NCI-H1092 (cell line): ENCODE data around the gene SERPINB5.
A peak's percentile ranks its signal among the peaks of the same experiment; 100 is the strongest.
"Not testable (repeated sequence)": the region's sequence is repeated elsewhere in the genome, so short reads cannot be mapped to it uniquely, and the experiment has no call there.

Experiments used
- DNase-seq: peaks from one replicate; lab custom pipeline; 2025; lab: John Stamatoyannopoulos, UW

Gene SERPINB5, protein sequence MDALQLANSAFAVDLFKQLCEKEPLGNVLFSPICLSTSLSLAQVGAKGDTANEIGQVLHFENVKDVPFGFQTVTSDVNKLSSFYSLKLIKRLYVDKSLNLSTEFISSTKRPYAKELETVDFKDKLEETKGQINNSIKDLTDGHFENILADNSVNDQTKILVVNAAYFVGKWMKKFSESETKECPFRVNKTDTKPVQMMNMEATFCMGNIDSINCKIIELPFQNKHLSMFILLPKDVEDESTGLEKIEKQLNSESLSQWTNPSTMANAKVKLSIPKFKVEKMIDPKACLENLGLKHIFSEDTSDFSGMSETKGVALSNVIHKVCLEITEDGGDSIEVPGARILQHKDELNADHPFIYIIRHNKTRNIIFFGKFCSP

GRCh38 chr18:63476668-63477067 lies at the start of gene SERPINB5:
TSS of gene SERPINB5 (plus strand) at chr18:63476958. CDS start at chr18:63484429, 7,471 bp downstream.
- no peak for DNase-seq

- DNase-seq, result no peak
Observed at GRCh38 chr18:63427558-63427957, 49.2 kb upstream of the SERPINB5 start.

GRCh38 chr18:63430526-63430925 lies 46.2 kb upstream of the SERPINB5 start:
- no peak for DNase-seq

- DNase-seq, result no peak
Observed at GRCh38 chr18:63431180-63431579, 45.6 kb upstream of the SERPINB5 start.

DNA sequence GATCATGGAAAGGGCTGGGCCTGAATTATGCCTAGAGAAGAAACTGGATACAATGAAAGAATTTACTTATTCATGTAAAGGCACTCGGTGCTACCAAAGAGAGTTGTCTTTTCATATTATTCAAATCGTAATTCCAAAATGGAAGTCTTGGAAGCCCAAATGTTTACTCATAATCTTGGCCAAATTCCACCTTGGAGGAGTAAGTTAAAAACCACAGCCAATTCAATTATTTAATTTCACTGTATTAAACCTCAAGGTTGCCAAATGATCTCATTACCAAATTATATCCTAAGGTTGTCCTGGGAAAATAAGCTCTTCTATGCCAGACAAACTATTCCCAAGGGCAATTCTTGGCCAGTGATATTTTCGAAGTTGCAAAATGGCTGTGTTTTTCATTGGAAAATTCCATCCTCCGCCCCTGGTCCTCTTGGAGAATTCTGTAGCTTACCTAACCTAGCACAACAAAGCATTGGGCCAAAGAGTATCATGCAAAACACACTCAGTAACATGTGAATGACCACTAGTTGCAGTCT lies 43.4 kb upstream of the SERPINB5 start:
- DNase-seq, result no peak

DNA sequence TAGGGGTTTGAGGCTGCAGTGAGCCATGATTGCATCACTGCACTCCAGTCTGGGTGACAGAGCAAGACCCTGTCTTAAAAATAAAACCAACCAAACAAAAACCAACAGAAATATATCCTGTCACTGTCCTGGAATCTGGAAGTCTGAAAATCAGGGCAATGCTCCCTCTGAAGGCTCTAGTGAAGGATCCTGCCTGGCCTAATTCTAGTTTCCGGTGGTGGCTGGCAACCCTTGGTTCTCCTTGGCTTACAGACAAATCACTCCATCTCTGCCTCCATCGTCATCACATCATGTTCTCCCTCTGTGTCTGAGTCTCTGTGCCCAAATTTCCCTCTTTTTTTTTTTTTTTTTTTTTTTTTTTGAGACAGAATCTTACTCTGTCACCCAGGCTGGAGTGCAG lies 38.6 kb upstream of the SERPINB5 start:
- no peak for DNase-seq

- peak; percentile 36 for DNase-seq
Observed at GRCh38 chr18:63439334-63439733, 37.4 kb upstream of the SERPINB5 start.

DNA sequence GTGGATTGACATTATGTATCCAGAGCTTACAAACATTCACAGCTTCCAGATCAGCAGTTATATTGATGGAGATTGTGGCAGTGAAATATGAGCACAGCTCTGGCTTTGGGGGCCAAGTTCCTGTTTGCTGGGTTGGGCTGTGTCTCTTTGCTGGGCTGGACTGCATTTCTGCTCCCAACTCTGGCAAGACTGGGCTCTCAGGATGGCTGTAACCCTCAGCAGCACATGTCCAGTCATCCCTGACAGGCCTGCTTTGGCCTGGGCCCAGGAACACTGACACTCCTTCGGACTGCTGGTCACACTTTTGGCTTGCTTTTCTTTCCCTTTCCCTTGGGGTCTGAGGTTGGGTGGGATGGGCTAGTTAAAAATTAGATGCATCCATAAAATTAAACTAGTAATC lies 36.5 kb upstream of the SERPINB5 start:
- DNase-seq, result no peak

DNA sequence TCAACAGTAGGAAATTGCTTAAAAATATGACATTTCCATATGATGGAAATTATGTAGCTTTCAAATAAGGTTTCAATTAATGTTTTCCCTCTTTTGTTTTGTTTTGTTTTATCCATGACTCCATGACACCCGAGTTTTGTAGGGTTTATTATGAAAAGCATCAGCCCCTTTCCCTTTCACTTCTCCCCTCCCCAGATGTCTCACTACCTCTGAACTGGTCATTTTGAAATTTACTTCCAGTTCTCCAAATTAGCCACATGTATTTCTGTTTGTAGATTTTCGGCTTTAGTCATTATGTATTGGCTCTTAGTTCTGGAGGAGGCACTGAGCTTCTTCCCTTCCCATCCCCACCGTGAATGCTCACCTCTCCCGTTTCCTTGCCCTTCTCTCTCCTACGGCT lies 35.9 kb upstream of the SERPINB5 start:
- no peak for DNase-seq

- DNase-seq, result no peak
Observed at GRCh38 chr18:63443829-63444228, 32.9 kb upstream of the SERPINB5 start.

DNA sequence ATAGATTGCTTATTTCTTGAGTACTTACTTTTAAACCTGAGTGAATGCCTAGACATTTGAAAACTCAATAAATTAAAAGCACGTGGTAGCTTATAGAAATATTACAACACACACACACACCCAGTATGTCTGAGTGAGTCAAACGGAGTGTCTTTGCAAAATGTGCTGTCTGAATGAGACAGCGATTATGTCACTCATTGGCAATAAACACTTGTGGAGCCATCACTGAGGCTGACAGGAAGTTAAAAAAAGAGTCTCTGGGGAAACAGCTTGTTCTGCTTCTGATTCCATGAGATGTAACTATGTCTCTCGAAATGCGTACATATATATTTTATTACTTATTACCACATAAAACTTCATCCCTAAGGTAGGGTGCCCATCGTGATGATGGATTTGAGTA lies 32.2 kb upstream of the SERPINB5 start:
- DNase-seq, result no peak

DNA sequence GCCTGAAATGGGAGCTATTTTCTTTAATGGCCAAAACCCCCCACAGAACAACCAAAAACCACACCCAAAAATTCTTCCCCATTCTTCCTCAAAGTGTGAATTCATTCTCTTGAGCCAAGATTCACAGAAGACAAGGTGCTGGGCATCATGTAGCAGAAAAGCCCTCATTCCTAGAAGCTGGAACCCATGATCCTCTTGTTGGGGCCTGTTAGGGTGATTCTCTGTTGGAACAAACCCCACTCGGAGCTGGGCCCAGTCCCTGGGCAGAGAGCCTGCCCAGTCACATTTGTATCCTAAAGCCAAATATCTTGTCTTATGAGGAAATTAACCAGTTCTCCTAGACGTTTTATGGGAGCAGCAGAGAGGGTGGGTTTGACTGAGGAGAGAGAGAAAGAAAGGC lies 31.7 kb upstream of the SERPINB5 start:
- no peak for DNase-seq

- no peak for DNase-seq
Observed at GRCh38 chr18:63446266-63446665, 30.5 kb upstream of the SERPINB5 start.

- no peak for DNase-seq
Observed at GRCh38 chr18:63447066-63447465, 29.7 kb upstream of the SERPINB5 start.

- DNase-seq, result no peak
Observed at GRCh38 chr18:63449426-63449825, 27.3 kb upstream of the SERPINB5 start.

DNA sequence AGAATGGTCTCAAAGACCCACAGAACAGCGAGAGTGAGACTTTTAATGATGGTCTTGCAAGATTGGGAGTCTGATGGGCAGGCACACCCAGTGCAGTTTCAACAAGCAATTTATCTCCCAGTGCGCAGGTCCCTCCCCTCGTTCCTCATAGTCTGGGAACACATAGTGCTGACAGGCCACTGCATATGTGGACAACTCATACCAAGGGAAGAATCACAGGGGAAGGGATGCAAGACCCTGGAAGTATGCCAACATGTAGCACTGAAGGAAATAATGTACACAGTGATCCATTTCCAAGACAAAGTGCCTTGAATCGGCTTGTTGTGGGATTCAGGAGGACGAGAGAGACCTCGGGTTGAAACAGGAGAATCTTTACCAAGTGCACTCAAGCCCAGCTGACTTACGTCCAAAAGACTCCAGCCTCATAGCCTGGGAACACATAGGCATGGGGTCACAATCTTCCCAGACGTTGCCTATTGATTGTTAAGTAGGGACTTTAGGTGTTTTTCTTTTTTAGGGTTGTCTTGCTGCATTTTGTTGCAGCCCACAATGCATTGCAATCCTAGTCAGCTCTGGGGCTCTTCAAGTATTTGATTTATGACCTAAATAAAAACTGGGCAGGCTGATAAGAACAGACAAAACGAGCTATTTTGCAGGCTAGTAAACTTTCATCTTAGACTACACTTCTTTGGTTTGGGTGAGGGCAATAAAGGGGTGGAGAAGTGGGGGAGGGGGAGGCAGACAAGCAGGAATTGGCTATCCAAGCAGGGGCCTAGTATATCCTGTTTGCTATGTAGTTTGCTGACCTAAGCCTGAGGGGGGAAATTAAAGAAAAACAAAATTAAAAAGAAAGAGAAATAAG lies 24.7 kb upstream of the SERPINB5 start:
- DNase-seq, result no peak

GRCh38 chr18:63452751-63453150 lies 24.0 kb upstream of the SERPINB5 start:
- not testable (repeated sequence) for DNase-seq

- DNase-seq, result no peak
Observed at GRCh38 chr18:63454497-63454896, 22.3 kb upstream of the SERPINB5 start.

GRCh38 chr18:63457977-63458376 lies 18.8 kb upstream of the SERPINB5 start:
- DNase-seq, result no peak

DNA sequence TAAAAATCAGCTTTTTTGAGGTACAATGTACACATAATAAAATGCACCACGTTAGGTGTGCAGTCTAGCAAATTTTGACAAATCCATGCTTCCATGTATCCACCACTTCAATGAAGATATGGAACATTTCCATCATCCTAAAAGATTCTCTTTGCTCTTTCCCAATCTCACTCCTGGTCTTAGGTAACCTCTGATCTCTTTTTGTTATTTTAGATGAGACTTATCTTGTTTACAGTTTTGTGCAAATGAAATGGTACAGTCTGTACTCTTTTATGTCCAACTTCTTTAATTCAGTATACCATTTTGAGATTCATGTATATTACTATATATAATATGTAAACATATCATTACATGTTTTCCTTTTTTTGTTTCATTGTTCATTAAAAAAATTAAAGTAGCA lies 16.3 kb upstream of the SERPINB5 start:
- no peak for DNase-seq

- DNase-seq, result no peak
Observed at GRCh38 chr18:63464434-63464833, 12.3 kb upstream of the SERPINB5 start.

GRCh38 chr18:63465059-63465458 lies 11.7 kb upstream of the SERPINB5 start:
- DNase-seq, result no peak

DNA sequence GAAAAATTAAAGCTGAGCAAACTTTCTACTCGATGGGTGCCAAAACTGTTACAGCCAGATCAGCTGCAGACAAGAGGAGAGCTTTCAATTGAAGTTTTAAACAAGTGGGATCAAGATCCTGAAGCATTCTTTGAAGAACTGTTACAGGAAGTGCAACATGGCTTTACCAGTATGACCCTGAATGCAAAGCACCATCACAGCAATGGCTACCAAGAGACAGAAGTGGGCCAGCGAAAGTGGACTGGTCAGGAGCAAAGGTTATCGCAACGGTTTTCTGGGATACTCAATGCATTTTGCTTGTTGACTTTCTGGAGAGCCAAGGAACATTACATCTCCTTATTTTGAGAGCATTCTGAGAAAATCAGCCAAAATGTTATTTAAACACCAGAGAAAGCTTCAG lies 9.1 kb upstream of the SERPINB5 start:
- DNase-seq, result no peak
